WTC11 (cell line): ENCODE data around the gene ABCC9.

ENCODE experiments used
- CDX4 ChIP-seq: fragments of 250-450 bp; sonication (Bioruptor Pico); IDR thresholded peaks from 2 replicates; pipeline ENCODE4 v1.9.0; 2021; ENCODE audit warnings: moderate library complexity, mild to moderate bottlenecking, inconsistent platforms, borderline replicate concordance
- CTCF ChIP-seq: fragments of 200-600 bp; IDR thresholded peaks from 2 replicates; pipeline ENCODE4 v1.8.0; 2022; ENCODE audit warnings: antibody characterized with exemption
- E2F1 ChIP-seq: sonication (generic); formaldehyde crosslinking; IDR thresholded peaks from 2 replicates; pipeline ENCODE4 v1.8.0; 2022; ENCODE audit warnings: mild to moderate bottlenecking, missing genetic modification reagents
- NR2C2 ChIP-seq: sonication (generic); formaldehyde crosslinking; IDR thresholded peaks from 2 replicates; pipeline ENCODE4 v1.8.0; 2022; ENCODE audit warnings: mild to moderate bottlenecking, missing genetic modification reagents
- USF2 ChIP-seq: sonication (generic); formaldehyde crosslinking; IDR thresholded peaks from 2 replicates; pipeline ENCODE4 v1.8.1; 2023; ENCODE audit warnings: mild to moderate bottlenecking, missing genetic modification reagents, moderate library complexity

- no peak for TF ChIP-seq CTCF
- TF ChIP-seq NR2C2 (CRISPR knock-in tag) = no peak
- TF ChIP-seq E2F1 (CRISPR knock-in tag) = no peak
- TF ChIP-seq CDX4 (CRISPR knock-in tag) = no peak
- TF ChIP-seq USF2 (CRISPR knock-in tag) = no peak
These were observed 128.1 kb downstream of the ABCC9 start for GRCh38 chr12:21813125-21813524.
